ENCODE results near the gene PTCH1.

The PTCH1 gene

DNA sequence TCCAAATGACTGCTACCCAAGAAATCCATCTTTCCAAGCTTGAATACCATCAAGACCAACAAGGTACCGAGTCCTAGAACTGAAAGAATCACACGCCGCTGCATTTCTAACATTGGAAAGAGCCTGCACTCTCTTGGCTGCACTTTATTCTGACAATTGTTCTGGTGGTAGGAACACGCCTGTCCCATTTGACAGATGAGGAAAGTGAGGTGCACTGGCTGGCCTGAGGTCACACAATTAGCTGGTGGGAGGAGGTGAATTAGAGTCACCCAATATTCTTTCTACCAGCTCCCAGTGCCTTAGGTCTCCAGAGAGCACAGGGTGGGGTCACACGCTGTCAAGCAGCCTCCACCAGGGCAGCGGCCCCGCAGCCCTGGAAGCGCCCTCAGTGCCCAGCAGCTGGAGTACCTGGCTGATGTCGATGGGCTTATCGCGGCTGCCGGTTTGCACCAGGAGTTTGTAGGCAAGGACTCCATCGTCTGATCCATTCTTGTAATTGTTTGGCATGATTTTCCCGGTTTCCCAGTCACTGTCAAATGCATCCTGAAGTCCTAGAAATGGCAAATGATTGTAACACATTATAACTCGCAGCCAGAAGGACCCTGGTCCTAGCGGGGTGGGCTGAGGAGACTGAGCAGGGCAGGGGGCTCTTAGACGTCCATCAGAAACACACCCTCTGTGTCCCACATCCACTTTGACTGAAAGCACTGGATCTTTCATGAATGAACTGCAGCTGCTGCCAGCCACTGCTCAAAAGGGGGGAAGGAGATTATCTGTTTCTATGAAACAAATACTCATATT, 55.1 kb downstream of the PTCH1 start:
- no peak for DNase-seq

DNA sequence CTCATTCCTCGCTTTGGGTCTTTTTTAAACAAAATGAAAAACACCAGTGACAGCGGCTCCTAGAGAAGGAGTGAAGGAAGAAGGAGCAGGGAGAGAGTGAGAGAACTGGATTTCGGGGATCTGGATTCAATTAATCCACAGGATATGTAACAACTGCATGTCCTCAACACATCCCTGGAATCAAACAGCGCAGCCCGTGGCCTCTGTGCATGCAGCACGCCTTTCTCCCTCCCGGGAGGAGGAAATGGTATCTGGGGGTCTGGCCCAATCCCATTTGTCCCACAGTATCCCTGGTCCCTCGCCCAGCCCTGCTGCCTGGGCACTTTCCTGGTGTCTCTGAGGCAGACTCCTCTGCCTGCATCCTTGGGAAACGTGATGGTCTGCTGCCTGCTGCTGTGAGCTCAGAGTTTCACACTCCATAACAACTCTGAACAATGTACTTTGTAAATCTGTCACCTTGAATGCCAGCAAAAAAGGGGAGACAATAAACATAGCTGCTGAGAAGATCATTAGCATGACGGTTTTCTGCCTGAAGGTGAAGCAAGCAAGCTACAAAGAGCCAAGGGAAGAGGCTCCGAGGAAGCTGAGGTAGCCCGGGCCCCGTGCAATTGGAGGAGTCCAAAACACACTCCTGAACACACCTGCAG, 56.1 kb downstream of the PTCH1 start:
- no peak for DNase-seq

- DNase-seq: no peak
These were observed 56.8 kb downstream of the PTCH1 start for GRCh38 chr9:95459851-95460517.

DNA sequence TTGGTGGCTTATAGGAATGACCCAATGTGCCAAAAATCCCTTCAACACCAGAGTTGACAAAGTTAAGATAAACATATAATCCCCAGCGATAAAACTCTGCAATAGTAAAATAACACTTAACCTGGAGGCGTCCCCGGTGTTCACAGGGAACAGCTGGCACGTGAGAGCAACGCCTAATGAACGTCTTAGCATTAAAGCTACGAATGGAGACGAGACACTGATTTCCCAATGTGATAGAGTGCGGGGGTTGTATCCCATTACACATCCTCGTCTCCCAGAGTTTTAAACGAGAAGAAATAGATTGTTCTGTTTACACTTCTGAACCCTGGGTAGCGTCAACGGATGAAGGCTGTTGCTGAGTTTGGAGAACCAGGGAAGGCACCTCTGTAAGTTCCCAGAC, 57.6 kb downstream of the PTCH1 start:
- no peak for DNase-seq

GRCh38 chr9:95458666-95459065, 58.1 kb downstream of the PTCH1 start:
- DNase-seq: peak; percentile 58

- DNase-seq: no peak
These were observed 59.0 kb downstream of the PTCH1 start for GRCh38 chr9:95457769-95458168.

GRCh38 chr9:95455714-95456113, 61.1 kb downstream of the PTCH1 start:
- no peak for DNase-seq

- DNase-seq: no peak
These were observed 64.6 kb downstream of the PTCH1 start for GRCh38 chr9:95452176-95452575.

- no peak for DNase-seq
These were observed 65.7 kb downstream of the PTCH1 start for GRCh38 chr9:95451065-95451426.

DNA sequence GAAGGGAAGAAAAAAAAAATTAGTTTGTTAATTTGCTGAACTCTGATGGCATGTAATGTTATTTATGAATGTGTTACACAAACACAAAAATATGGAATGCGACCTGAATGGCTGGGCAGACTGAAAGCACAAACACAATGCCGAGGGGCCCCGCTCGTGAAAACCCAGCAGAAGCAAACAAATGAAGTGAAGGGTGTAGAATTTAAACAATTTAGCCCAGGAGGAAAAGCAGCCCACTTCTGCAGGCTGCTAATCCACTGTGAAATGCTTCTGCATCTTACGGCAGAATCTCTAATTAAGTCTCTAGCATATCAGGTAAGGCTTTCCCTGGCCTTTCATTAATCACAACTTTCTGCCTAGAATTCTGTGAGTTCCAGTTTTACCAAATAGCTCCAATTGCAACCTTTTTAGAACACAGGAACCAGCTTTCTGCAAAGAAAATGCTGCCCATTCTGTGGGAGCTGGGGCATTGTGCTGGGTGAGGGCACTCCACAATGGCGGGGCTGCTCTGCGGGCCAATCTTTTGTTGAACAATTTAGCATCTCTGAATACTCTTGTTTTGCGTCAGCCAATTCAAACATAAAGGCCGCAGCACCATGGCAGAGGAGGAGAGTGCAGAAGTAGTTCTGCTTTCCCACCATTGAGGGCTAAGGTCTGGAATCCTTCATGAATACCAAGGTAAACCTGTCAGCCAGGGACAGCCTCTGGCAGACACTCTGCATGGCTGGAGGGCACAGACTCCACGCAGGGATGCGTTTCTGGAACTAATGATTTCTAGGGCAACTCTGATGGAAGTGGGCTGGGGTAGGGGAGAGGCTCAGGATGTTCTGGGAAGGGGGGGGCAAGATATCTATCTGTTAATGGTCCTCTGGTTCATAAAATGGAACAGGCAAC, 66.4 kb downstream of the PTCH1 start:
- DNase-seq: no peak

GRCh38 chr9:95449016-95449415, 67.8 kb downstream of the PTCH1 start:
- no peak for DNase-seq

GRCh38 chr9:95447660-95448420, 68.9 kb downstream of the PTCH1 start:
- DNase-seq: no peak

GRCh38 chr9:95446984-95447383, 69.8 kb downstream of the PTCH1 start:
- DNase-seq: no peak

DNA sequence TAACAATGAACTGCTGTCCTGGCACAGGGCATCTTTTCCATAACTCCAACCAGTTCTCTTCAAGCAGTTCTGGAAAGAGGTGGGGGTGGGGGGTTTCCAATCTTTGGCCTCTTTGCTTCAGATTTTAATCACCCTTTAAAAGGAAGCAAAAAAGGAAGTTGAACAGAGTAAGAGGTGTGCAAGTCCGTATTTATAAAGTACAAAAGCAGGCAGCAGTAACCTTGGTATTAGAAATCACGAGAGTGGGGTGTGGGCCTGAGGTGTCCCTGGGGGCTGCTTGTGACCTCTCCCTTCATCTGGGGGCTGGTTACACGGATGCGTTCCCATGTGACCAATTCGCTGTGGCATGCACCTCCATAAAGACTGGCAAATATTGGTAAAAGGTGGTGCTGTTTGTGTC, 70.5 kb downstream of the PTCH1 start:
- DNase-seq: no peak

- no peak for DNase-seq
These were observed 72.6 kb downstream of the PTCH1 start for GRCh38 chr9:95444160-95444559.

- no peak for DNase-seq
These were observed 73.5 kb downstream of the PTCH1 start for GRCh38 chr9:95443301-95443700.

- DNase-seq: peak; percentile 44
These were observed 75.7 kb downstream of the PTCH1 start for GRCh38 chr9:95441081-95441480.

- DNase-seq: no peak
These were observed 76.3 kb downstream of the PTCH1 start for GRCh38 chr9:95440447-95440846.

GRCh38 chr9:95438561-95439357, 78.0 kb downstream of the PTCH1 start:
- DNase-seq: peak; percentile 24

- no peak for DNase-seq
These were observed 79.2 kb downstream of the PTCH1 start for GRCh38 chr9:95437559-95437958.

DNA sequence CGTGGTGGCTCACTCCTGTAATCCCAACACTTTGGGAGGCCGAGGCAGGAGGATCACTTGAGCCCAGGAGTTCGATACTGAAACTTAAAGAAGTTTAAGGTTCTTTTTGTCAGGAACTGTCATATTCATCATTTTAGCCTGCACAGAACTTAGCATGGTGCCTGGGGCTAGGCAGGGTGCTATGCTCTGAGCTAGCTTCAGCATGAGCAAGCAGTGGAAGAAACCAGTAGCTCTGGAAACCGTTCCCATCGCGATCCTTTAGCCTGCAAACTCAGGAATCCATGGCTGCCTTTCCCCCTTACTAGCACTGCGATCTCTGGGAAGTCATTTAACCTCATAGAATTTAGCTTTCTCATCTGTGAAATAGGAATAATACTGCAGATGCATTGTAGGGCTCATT, 80.4 kb downstream of the PTCH1 start:
- no peak for DNase-seq
